T-helper 22 cell (primary cell): ENCODE measurements around the gene NAV2.

Experiments
- DNase-seq: peaks from one replicate; pipeline ENCODE4 v3.0.0-alpha.2; 2020; ENCODE audit warnings: low read depth

NAV2 gene

DNA sequence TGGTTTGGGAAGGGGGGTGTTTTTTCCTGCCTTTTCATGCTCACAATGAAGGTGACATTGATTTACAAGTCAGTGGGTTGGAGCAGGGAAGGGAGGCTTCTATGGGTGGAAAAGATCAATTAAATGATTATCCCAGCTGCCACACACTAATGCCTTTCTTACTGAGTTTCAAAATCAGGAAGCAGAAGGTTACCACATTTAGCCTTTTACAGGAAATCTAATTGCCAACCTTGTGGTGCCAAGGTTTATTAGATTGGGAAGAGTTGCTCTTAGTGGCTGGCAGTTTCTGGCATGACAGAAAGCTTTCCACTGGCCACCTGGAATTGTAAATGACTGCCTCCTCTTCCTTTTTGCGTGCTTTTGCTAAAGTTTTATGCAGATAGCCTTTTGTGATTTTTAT lies 98.7 kb downstream of the NAV2 start:
- no peak for DNase-seq

DNA sequence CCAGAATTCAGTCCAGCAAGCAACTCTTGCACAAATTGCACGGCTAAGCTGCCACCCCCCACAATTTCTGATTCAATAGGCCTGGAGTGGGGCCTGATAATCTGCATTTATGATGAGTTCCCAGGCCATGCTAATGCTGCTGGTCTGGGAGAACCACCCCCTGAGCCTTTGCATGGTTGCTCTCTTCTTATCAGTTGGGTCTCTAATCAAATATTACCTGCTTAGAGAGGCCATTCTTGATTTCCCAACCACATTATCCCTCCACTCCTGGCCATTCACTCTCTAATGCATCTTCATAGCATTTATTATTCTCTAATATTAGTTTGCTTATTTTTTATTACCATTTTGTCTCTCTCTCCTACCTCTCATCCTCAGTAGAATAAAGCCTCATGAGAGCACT lies 99.5 kb downstream of the NAV2 start:
- no peak for DNase-seq

DNA sequence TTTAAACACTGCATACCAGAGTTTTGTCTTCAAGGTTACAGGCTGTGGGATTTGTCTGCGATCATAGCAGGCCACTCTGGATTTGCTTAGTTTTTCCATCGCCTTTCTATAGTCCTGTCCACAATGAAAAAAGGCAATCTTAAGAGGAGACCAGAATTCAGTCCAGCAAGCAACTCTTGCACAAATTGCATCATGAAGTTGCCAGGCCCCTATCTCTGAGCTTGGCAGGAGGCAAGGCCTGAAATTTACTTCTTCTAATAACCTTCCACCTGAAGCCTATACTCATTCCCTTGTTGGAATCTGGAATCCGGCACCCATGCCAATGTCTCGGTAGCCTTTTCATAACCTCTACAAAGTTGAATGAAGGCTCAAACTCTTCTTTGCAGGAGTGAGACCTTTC lies 100.1 kb downstream of the NAV2 start:
- DNase-seq, result no peak

DNA sequence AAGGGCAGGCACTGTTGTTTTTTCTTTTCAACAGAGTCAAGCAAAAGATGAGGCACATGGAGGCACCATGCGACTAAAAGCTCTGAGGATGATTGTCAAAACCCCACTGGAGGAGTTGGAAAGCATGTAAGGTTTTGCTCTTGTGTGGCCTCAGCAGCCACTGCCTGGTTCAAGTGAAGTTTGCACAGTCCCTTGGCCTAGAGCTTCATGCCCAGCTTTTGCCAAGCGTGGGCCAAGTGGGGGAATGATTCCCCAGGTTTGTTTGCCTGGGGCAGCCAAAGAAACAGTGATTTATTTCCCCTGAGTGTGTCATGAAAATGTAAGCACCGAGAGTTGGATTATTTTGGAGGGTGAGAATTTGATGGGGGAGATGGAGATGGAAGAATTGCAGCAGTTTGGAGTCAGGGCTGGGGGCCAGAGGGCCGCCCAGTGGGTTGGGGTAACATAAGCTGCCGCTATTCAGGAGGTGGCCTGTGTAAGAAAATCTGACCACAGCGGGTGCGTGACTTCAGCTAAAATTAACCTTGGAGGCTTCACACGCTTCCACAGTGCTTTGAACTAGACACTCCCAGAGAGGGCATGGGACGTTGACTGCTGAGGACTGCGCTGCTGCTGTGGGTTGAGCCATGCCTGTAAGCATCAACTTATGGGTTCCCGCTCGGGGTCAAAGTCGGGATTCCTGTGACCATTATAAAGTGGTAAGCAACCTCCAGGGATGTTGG lies 100.7 kb downstream of the NAV2 start:
- DNase-seq, result no peak

DNA sequence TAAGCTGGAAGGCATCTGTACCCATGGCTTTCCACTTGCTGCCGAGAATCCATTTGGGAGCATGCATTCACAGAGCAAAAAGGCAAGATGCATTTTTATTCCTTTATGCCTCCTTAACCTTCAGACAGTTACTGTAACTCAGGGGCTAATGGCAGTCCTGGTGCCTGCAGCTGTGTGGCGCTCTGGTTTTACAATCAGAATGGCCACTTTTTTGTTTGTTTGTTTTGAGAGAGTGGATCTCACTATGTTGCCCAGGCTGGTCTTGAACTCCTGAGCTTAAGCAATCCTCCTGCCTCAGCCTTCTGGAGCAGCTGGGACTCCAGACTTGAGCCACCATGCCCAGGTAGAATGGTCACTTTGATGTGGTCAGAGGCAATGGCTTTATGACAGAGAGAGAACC lies 101.8 kb downstream of the NAV2 start:
- no peak for DNase-seq

DNA sequence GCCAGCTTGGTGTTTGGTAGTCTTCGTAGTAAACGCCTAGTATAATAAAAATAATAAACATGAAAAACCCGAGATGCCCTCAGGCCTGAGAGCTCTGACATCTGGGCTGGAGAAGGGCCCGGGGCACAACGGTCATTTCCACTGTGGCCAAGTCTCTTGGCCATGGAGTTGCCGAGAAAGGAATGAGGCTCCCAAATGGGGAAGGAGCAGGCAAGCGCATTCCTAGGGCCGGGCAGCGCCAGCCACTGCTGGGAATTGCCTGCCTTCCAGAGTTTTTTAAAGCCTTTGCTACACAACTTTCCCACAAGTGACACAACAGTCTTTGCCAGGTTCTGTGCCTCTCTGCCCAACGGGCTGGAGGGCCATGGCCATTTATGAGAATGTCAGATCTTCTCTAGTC lies 103.4 kb downstream of the NAV2 start:
- no peak for DNase-seq

DNA sequence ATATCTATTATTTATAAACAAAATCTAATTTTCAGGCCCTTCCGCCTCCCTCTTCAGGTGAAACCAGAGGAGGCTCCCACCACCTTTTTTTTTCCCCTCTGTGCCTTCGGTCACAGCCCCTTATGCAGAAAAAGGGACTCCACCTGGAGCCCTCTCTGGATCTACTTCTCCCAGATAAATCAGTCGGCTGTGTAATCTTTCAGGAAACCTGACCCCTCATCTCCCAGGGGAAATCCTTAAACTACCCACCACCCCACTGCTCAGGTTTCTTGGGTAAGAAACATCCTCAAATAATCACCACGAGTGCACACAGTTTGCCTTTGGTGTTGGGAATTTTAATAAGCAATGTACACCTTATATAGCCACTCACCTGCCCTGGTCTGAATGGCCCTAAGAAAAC lies 104.2 kb downstream of the NAV2 start:
- no peak for DNase-seq

DNA sequence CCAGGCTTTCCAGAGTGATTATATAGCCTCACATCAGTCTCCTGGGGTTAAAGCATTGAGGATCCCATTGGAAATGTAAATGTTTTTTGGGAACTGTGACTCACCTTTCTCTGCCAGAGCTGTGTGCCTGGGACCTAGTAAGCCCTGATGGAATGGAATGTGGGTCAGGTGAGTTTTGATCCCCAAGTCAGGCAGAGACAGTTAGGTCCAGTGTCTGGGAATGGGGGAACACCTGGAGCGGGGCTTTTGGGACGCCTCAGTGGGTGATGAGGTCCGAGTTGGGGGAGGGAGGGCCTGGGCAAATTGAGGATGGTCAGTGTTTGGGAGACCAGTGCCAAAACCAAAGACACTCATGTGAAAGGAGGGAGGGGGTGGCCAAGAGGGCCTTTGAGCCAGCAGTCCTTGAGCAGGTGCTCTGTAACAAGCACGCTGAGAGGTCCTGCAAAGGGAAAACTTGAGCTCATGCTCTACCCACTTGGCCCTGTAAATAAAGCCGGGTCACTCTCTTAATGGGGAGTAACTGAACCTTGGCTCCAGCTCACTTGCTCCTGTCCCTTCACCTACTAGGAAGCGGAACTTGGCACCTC lies 104.7 kb downstream of the NAV2 start:
- DNase-seq, result no peak

DNA sequence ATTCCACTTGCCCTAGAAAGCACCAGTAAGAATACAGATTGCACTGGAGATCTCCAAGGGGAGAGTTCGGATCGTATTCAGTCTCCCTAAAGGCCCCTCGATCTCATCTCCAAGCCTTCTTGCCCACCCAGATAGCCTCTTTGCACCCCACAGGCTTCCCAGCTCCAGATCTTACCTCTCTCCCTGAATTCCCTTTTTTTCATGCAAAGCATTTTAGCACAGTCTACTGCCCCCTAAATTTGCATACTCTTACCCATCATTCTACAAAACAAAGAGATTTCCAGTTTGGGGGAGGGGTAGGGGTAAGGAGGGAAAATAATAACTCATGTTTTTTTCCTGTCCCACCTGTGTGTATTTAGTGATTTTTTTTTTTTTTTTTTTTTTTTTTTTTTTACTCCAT lies 105.2 kb downstream of the NAV2 start:
- no peak for DNase-seq

DNA sequence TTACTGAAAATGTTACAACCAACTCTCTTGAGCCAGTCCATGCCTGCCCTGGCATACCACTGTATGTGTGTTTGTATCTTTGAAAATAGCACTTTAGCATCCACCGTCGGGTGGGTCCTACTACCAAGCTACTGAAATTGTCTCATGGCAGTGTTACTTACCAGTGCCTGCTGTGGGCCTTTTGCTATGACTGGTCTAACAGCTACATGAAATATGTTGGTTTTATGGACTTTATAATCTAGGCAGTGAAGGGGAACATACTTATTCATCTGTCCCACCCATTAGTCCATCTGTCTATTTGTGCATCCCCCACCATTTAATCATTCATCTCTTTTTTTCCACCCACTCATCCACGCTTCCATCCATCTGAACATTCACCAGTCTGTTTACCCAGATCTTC lies 106.0 kb downstream of the NAV2 start:
- DNase-seq, result no peak

DNA sequence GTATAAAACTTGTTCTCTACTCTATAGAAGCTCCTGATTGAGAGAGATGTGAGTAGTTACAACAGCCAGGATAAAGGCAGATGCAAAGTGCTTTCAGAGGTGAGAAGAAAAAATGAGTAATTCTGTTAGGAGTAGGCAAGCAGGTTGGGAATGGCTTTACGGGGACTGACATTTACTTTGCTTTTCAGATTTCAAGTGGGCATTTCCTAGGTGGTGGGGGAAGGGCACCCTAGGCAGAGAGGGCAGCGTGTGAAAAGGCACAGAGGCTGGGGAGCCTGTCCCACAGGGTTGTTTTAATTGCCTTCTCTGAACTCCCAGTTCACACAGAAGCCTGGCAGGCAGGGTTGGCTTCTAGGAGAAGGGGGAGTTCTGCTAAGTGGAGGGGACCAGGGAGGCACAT lies 106.5 kb downstream of the NAV2 start:
- DNase-seq, result no peak

DNA sequence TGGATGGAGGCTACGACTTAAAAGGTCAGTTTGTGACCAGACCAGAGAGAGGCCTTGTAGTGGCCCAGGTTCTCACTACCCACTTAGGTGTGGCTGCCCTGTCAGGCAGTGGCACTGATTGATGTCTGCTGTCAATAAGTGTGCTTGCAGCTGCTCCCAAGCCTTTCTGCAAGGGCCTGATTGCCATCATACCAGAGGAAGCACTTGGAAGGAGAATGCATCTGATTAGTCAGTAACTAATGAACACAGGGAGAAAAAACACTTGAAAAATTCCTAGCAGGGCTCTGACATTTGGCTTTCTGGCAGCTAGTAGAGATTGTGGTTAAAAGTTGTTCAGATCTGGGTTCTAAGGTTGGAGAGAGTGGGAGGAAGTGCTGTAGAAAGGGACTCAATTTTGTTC lies 107.5 kb downstream of the NAV2 start:
- no peak for DNase-seq

DNA sequence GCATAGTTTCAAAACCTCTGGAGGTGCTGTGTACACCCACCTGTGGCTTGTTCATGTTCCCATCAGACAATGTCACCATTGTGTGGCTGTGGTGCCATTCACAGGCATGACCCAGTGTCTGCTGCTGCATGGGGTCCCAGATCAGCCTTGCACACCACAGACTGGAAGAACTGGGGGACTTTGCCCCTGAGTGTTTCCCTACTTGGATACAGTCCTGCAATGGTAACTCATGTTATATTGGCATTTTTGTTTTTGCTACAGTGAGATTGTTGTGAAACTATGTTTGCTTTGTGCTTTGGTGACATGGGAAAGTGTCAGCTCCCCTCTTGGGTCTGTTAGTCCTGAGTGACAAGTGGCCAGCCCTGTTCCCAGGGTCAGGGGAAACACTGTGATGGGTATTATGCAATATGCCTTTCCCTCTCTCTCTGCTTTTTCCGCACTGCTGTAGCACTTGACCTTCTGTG lies 108.8 kb downstream of the NAV2 start:
- no peak for DNase-seq

DNA sequence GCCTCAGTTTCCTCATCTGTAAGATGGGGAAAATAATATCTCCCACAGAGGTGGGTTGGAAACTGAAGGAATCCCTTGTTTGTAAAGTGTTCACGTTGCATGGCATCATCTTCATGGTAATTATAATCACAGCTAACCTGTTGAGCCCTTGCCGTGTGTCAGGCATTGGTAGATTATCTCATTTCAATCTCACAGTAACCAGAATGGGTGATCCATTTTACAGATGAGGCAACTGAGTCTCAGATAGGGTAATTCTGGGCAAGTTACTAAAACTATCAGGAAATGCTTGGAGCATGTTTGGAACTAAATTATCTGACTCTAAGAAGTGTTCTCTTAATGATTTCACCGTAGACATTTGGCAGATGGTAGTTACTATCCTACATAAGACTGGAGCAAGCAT lies 109.4 kb downstream of the NAV2 start:
- no peak for DNase-seq

DNA sequence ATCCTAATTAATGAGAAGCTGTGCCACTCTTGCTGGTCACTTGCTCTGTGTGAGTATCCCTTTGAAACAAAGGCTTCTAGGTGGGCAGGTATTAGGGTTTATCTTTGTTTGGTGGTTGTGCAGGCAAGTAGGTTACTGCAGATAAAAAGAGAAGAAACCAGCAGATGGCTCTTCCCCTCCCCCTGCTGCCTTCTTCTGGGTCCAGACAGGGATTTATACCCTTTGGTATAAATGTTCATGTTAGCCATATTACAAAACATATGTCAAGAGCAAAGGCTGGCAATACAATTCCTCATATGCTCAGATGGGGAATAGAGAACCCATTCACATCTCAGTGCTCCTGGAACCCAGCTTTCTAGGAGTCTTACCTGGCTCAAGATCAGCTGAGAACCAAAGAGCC lies 109.9 kb downstream of the NAV2 start:
- no peak for DNase-seq

DNA sequence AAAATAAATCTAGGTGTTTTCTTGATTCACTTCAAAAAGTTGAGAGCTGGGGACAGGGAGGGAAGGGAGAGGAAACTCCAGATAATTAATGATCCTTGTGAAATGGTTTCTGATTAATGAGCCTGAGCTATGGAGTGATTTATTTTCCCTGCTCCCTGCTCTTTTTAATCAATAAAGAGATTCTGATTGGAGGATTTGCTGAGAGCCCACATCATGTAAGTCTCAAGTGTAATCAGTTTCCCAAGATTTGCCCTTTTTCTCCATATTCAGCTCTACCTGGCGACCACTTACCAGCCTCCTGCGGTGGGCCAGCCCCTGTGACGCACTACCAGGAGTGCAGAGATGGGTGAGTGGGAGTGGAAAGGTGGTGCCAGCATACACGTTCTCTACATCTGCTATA lies 114.0 kb downstream of the NAV2 start:
- no peak for DNase-seq

DNA sequence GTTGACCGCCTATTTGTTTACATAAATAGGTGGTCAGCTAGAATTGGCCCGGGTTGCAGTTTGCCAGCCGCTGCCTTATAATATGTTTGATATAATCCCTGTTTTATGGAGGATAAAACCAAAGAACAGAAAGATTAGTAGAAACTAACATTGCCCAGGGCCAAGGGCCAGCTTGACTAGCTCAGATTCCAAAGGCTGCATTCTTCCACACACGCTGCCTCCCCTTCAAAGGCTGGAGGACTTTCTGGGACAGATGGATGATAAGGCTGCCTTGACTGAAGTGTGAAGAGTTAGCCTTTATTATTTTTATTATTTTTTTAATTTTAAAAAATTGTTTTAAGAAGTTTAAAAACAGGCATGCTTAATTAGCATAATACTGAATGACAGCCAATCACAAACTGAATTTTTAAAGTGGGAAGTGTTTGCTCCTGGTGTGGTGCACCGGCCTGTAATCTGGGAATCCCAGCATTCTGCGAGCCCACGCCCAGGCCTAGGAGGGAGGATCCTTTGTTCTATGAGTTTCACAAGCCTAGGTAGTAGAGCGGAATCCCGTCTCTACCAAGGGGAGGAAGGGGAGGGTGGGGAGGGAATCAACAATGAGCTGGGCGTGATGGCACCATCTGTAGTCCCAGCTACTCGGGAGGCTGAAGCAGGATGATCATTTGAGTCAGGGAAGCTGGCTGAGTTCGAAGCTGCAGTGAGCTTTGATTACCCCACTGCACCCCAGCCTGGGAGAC lies 114.9 kb downstream of the NAV2 start:
- DNase-seq, result no peak

DNA sequence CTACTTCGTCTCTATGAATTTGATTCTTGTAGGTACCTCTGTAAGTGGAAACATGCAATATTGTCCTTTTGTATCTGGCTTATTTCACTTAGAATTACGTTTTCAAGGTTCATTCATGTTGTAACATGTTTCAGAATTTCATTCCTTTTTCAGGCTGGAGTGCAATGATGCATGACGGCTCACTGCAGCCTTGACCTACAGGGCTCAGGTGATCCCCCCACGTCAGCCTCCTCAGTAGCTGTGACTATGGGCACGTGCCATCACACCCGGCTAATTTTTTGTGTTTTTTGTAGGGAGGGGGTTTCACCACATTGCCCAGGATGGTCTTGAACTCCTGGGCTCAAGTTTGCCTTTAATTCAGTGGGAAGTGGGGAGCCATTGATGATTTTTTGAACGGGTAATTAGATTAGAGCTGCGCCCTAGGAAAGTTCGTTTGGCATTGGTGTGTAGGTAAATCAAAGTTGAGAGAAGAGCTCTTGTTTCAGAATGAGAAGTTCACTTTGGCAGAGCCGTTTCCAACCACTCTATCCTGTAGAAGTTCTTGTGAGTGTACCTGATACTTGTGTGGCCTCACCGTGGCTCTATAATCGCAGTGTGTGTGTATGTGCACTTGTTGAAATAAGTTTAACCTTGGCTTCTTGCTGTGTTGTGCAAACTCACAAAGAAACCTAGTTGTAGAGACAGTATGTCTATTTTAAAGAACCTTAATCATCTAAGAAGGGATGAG lies 115.9 kb downstream of the NAV2 start:
- no peak for DNase-seq

DNA sequence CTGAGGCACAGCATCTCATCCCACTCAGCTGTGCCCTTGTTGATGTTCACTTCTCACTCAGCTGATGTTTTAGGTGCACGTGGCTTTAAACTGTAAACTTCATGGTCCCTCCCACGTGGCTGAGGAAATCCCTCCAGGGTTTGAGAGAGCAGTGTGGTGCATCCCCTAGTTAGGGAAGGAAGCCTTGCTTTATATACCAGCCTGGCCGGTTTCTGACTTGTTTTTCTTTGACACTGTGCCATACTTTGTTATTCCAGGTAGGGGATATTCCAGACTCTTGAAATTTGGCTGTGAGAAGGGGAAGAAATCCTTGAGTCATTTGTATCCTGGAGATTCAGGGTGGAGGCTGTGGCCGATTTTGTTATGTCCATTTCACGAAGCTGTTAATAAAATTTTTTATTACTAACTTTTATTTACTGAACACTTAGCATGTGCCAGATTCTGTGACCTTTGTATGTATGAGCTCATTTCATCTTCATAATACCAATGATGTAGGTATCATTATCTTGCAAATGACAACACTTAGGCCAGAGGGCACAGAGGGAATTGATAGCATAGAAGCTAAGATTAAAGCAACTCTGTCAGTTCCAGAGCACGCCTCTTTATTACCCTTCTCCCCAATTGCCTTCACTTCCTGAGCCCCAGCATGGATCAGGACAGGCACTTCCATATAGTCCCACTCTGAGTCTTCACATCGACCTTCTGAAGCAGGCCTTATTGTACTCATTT lies 116.6 kb downstream of the NAV2 start:
- DNase-seq, result no peak

DNA sequence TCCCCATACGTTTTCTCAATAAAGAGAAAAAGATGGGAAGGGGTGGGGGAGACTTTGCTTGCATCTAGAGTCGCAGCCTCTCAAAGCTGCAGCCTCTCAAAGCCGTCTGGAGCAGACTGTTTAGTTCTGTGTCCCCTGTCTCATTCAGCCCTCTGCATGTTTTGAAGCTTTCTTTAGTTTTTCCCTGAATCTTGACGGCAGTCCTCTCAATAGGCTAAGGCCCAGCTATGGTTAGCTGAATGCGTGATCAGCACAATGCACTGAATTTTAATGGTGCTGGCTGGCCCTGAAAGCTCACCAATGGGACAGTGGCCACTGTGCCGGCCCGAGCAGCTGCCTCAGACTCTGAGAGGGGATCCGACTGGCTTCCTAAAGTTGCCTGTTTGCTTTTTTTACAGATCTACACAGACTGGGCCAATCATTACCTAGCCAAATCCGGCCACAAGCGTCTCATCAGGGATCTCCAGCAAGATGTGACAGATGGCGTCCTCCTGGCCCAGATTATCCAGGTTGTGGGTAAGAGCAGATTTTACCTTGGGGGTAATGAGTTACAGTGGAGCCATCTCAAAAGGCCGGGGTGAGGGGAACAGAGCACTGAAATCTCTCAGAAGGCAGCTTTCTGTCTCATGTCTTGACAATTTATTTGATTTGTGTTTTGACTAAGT lies 119.6 kb downstream of the NAV2 start:
- no peak for DNase-seq

DNA sequence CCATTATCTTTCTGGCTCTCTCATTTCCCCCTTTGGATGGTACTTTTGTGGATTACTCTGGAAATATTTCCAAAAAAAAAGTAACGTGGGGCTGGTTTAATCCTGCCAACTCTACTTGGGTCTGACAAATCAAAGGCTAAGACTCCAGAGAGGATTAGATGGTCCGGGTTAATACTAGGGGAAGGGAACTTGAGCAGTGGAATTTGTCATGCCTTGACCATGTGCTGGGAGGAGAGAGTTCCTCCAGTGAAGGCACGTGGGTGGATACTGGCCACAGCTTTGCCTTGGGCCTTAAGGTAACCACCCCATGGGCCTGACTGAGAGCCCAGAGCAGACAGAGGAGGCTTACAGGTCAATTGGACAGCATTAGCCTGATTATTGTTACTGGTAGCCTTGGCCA lies 120.3 kb downstream of the NAV2 start:
- DNase-seq, result no peak

DNA sequence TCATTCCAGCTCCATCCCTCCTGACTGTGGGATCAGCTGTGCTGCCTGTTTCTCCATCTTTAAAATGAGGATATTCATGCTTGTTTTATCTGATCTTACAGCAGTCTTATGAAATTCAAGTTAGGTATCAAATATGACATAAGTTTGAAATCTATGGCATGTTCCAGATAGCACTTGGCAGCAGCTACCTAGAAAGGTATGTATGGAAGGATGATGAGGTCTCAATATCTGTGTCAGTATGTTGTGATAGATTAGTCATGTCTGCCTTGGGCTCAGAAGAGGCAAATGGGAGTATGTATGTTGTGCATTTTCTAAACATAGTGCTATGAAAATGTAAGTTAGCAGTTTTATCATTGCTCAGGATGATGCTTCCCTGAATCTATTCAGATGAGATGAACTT lies 122.1 kb downstream of the NAV2 start:
- DNase-seq, result no peak
